IMR-90 (cell line): ENCODE measurements around the gene GRIK3. TPM values are rescaled to one million over a fixed set of nuclear protein-coding genes. Genes with fewer than 3 reads are reported as not detected.

ENCODE experiments used
- ATAC-seq: fragments of 200-7000 bp; cut with Tn5 transposase; 2 replicates; pipeline ENCODE4 v1.9.1; 2020; ENCODE audit warnings: low read depth, mild to moderate bottlenecking, moderate library complexity
- BruUV-seq: library from RNA; stranded (reverse); fragments of 400-500 nt; replicated peaks from 2 replicates; lab custom pipeline; 2021; lab: Mats Ljungman, UMichigan
- CTCF ChIA-PET: fragments of 300-600 bp; formaldehyde crosslinking; extraction: SDS; loops from one replicate; lab custom pipeline; 2021; ENCODE audit warnings: antibody characterized with exemption; lab: Yijun Ruan, JAX
- POLR2A ChIA-PET: fragments of 300-600 bp; sonication (Branson Sonifier 250); formaldehyde crosslinking; loops from one replicate; lab custom pipeline; 2022; ENCODE audit warnings: antibody characterized with exemption; ENCODE audit not compliant: unreplicated experiment; lab: Charles Lee
- DNase-seq: peaks from one replicate; pipeline ENCODE4 v3.0.0; 2013
- H2AFZ ChIP-seq: replicated peaks from 2 replicates; pipeline ENCODE3; 2013; ENCODE audit warnings: low read length, mild to moderate bottlenecking; ENCODE audit not compliant: poor library complexity
- H2AK5ac ChIP-seq: 2 replicates; pipeline ENCODE4 v1.6.1; 2013; ENCODE audit warnings: low read depth, low read length, inconsistent platforms
- H2AK9ac ChIP-seq: replicated peaks from 2 replicates; pipeline ENCODE3; 2013; ENCODE audit warnings: mild to moderate bottlenecking, low read depth, low read length, moderate library complexity; ENCODE audit not compliant: poor library complexity
- H2BK120ac ChIP-seq: 2 replicates; pipeline ENCODE4 v1.6.1; 2013; ENCODE audit warnings: low read depth, low read length, inconsistent platforms
- H2BK15ac ChIP-seq: 3 replicates; pipeline ENCODE4 v1.6.1; 2013; ENCODE audit warnings: low read depth, low read length, inconsistent platforms
- H2BK20ac ChIP-seq: 2 replicates; pipeline ENCODE4 v1.6.1; 2013; ENCODE audit warnings: low read depth, mild to moderate bottlenecking, inconsistent platforms, low read length, moderate library complexity
- H2BK5ac ChIP-seq: 2 replicates; pipeline ENCODE4 v1.6.1; 2013; ENCODE audit warnings: mild to moderate bottlenecking, low read depth, low read length, inconsistent platforms; ENCODE audit not compliant: poor library complexity, severe bottlenecking
- H3K14ac ChIP-seq: replicated peaks from 2 replicates; pipeline ENCODE4 v1.6.1; 2013; ENCODE audit warnings: low read depth, low read length, inconsistent platforms
- H3K18ac ChIP-seq: 2 replicates; pipeline ENCODE4 v1.6.1; 2013; ENCODE audit warnings: low read depth, low read length, control low read depth
- H3K23ac ChIP-seq: 2 replicates; pipeline ENCODE4 v1.6.1; 2013; ENCODE audit warnings: low read depth, low read length, inconsistent platforms
- H3K27ac ChIP-seq: 2 replicates; pipeline ENCODE4 v1.5.1; 2013; ENCODE audit warnings: mild to moderate bottlenecking, control low read depth, low read length; ENCODE audit not compliant: insufficient read depth
- H3K27me3 ChIP-seq: 2 replicates; pipeline ENCODE4 v1.6.1; 2013; ENCODE audit warnings: low read length; ENCODE audit not compliant: control insufficient read depth, insufficient read depth
- H3K36me3 ChIP-seq: 2 replicates; pipeline ENCODE4 v1.6.1; 2013; ENCODE audit warnings: low read length, mixed read lengths; ENCODE audit not compliant: control insufficient read depth, insufficient read depth
- H3K4ac ChIP-seq: 2 replicates; pipeline ENCODE4 v1.6.1; 2013; ENCODE audit warnings: low read depth, low read length, inconsistent platforms
- H3K4me1 ChIP-seq: 2 replicates; pipeline ENCODE4 v1.6.1; 2013; ENCODE audit warnings: low read length, mixed read lengths; ENCODE audit not compliant: control insufficient read depth, insufficient read depth
- H3K4me2 ChIP-seq: 2 replicates; pipeline ENCODE4 v1.6.1; 2013; ENCODE audit warnings: low read depth, mild to moderate bottlenecking, control low read depth, low read length, moderate library complexity
- H3K4me3 ChIP-seq: 2 replicates; pipeline ENCODE4 v1.5.1; 2013; ENCODE audit warnings: low read depth, mild to moderate bottlenecking, control low read depth, low read length, moderate library complexity; ENCODE audit not compliant: insufficient read depth
- H3K56ac ChIP-seq: 2 replicates; pipeline ENCODE4 v1.6.1; 2013; ENCODE audit warnings: low read length, inconsistent platforms; ENCODE audit not compliant: insufficient read depth; ENCODE audit errors: extremely low read depth
- H3K79me1 ChIP-seq, 2 experiments: 2 replicates each; pipeline ENCODE4 v1.6.1; 2013; ENCODE audit warnings: low read length in 2 of 2, inconsistent platforms in 1 of 2, low read depth in 1 of 2
- H3K9ac ChIP-seq: 2 replicates; pipeline ENCODE4 v1.6.1; 2013; ENCODE audit warnings: low read depth, low read length, control low read depth
- H3K9me1 ChIP-seq: 2 replicates; pipeline ENCODE4 v1.6.1; 2013; ENCODE audit warnings: low read length, inconsistent platforms; ENCODE audit not compliant: insufficient read depth
- H3K9me3 ChIP-seq: 2 replicates; pipeline ENCODE4 v1.6.1; 2013; ENCODE audit warnings: low read length; ENCODE audit not compliant: control insufficient read depth, insufficient read depth
- H4K20me1 ChIP-seq: 2 replicates; pipeline ENCODE4 v1.6.1; 2013; ENCODE audit warnings: low read length, inconsistent platforms; ENCODE audit not compliant: insufficient read depth
- H4K5ac ChIP-seq: 2 replicates; pipeline ENCODE4 v1.6.1; 2013; ENCODE audit warnings: mild to moderate bottlenecking, low read depth, low read length, control low read depth
- H4K8ac ChIP-seq, 2 experiments: 2 replicates each; pipeline ENCODE4 v1.6.1; 2013; ENCODE audit warnings: low read depth in 2 of 2, low read length in 2 of 2, control low read depth in 1 of 2, inconsistent platforms in 1 of 2
- H4K91ac ChIP-seq: 2 replicates; pipeline ENCODE4 v1.6.1; 2013; ENCODE audit warnings: low read depth, low read length, inconsistent platforms; ENCODE audit not compliant: insufficient read depth
- CHD1 ChIP-seq: IDR thresholded peaks from 2 replicates; pipeline ENCODE4 v1.6.1; 2012; ENCODE audit warnings: low read depth, low read length, improper control_type of control experiment
- RAD21 ChIP-seq: IDR thresholded peaks from 2 replicates; pipeline ENCODE4 v1.6.1; 2012; ENCODE audit warnings: low read length, improper control_type of control experiment
- SMC3 ChIP-seq: fragments of 150-350 bp; IDR thresholded peaks from 2 replicates; pipeline ENCODE4 v1.6.1; 2016; ENCODE audit warnings: low read depth, mild to moderate bottlenecking, antibody characterized with exemption, low read length, moderate library complexity
- WGBS, 2 experiments: methylation state at CpG; one replicate each; pipeline versions ENCODE4 v1.1.5 to v1.1.7; 2013; ENCODE audit warnings: missing lambda C conversion rate in 2 of 2; ENCODE audit not compliant: insufficient read length in 1 of 2; ENCODE audit errors: extremely low coverage in 2 of 2; 5-methylcytosine and 5-hydroxymethylcytosine counted together
- dilution Hi-C: fragments of 300-500 bp; cut with HindIII; formaldehyde crosslinking; loops from one replicate; pipeline ENCODE4 v1.14.3; 2018; ENCODE audit warnings: low sequenced_read_pairs; ENCODE audit not compliant: unreplicated experiment
- in situ Hi-C: fragments of 300-500 bp; cut with MboI; formaldehyde crosslinking; loops from 3 replicates; pipeline ENCODE4 v1.14.3; 2019; ENCODE audit warnings: low sequenced_read_pairs, inconsistent platforms, mixed read lengths
- intact Hi-C: fragments of 100-400 bp; cut with micrococcal nuclease; formaldehyde crosslinking; loops from 2 replicates; pipeline ENCODE4 v1.10.0; 2022
- polyA plus RNA-seq, 3 experiments: library from polyadenylated mRNA; depleted of rRNA; stranded (reverse); fragments of >200 nt; gene quantifications; 2 replicates each; pipeline ENCODE4 v1.2.3, GENCODE V29; 2012; ENCODE audit warnings: low replicate concordance in 1 of 3
- total RNA-seq: library from RNA; depleted of rRNA; stranded (reverse); fragments of >200 nt; gene quantifications from 2 replicates; pipeline ENCODE4 v1.2.3, GENCODE V29; 2012

The GRIK3 gene
- total and polyA plus RNA-seq, 2 of the 4 experiments (the other 2 are of a cell fraction) = not detected

- TF ChIP-seq RAD21 (no peak), CHD1 (no peak), SMC3 (no peak)
- no peak overlapping the region for H2AFZ ChIP-seq
- POLR2A ChIA-PET = no interaction called here
These were observed 127.8 kb downstream of the GRIK3 start for GRCh38 chr1:36906555-36906954.

More at GRCh38 chr1:36906555-36906954, 127.8 kb downstream of the GRIK3 start:
- H2BK120ac ChIP-seq = no peak overlapping the region
- no peaks in the 10 kb centered on the region for H3K27me3 ChIP-seq
- no peak overlapping the region for H3K27ac ChIP-seq
- H4K20me1 ChIP-seq = no peaks in the 10 kb centered on the region
- dilution Hi-C loops (no loop called here), in situ Hi-C loops (no loop called here), intact Hi-C loops (no loop called here)
- H3K9me3 ChIP-seq = no peaks in the 10 kb centered on the region
- H3K4me3 ChIP-seq = no peak overlapping the region
- CTCF ChIA-PET = no interaction called here
- no peaks in the 10 kb centered on the region for H3K9me1 ChIP-seq
- H4K91ac ChIP-seq = no peak overlapping the region
- no peak for DNase-seq
- no peak overlapping the region for H3K4me2 ChIP-seq
- no peak overlapping the region for H3K23ac ChIP-seq
- no peak overlapping the region for H3K14ac ChIP-seq
- H3K79me1 ChIP-seq = no peaks in the 10 kb centered on the region
- no TSS peak for BruUV-seq
- H3K18ac ChIP-seq = no peak overlapping the region
- no peak overlapping the region for H2BK5ac ChIP-seq
- no peak overlapping the region for H2BK15ac ChIP-seq
- H3K9ac ChIP-seq = no peak overlapping the region
- WGBS, 2 experiments = no CpG with 5 or more reads among the region's 3 CpGs
- H2BK20ac ChIP-seq = no peak overlapping the region
- no peak overlapping the region for H4K8ac ChIP-seq
- H2AK9ac ChIP-seq = no peak overlapping the region
- no peaks in the 10 kb centered on the region for H3K36me3 ChIP-seq
- no peak overlapping the region for H4K5ac ChIP-seq
- no peaks in the 10 kb centered on the region for H3K4me1 ChIP-seq
- no peak overlapping the region for H3K4ac ChIP-seq
- no peak overlapping the region for H2AK5ac ChIP-seq
- H3K56ac ChIP-seq = no peak overlapping the region
- ATAC-seq = no peak
